Right lung (tissue), 5 donors: ENCODE data around the gene CTAGE9. TPM values are rescaled to one million over a fixed set of nuclear protein-coding genes. Genes with fewer than 3 reads are reported as not detected.

Source experiments
- DNase-seq, 2 donors: peaks; one replicate each; pipeline ENCODE4 v3.0.0-alpha.2; 2013
- polyA plus RNA-seq, 5 donors: library from polyadenylated mRNA; unstranded; fragments of 120-200 nt; gene quantifications; one replicate each; pipeline versions ENCODE4 v1.2.1 to v1.2.3, GENCODE V29; 2013; ENCODE audit warnings: inconsistent platforms in 1 of 5, low replicate concordance in 1 of 5; ENCODE audit not compliant: insufficient read length in 5 of 5, insufficient read depth in 1 of 5

Gene CTAGE9
- polyA plus RNA-seq, 5 donors = not detected

- no peak for DNase-seq
Observed at GRCh38 chr6:131678442-131678841, 32.4 kb downstream of the CTAGE9 start.

- no peak for DNase-seq
Observed at GRCh38 chr6:131673184-131673583, 37.6 kb downstream of the CTAGE9 start.

- DNase-seq = no peak
Observed at GRCh38 chr6:131669891-131670290, 40.9 kb downstream of the CTAGE9 start.

- DNase-seq = no peak
Observed at GRCh38 chr6:131663578-131664165, 47.1 kb downstream of the CTAGE9 start.

GRCh38 chr6:131660195-131660594 is 50.6 kb downstream of the CTAGE9 start:
- no peak for DNase-seq

Other genes starting within 250 kb of the CTAGE9 start
- gene ARG1, start 137.8 kb downstream of the CTAGE9 start, polyA plus RNA-seq = 1 to 10 TPM in 3 of 5 donors, under 1 TPM in 2; 0.76 to 2.4 (median 1.1) TPM
- 10 to 100 TPM; 37.0 to 66.3 (median 54.1) TPM for gene MED23, start 82.8 kb downstream of the CTAGE9 start, polyA plus RNA-seq
- 1 to 10 TPM in 2 of 5 donors, under 1 TPM in 3; 0.55 to 1.1 (median 0.81) TPM for gene ENPP3, start 73.7 kb downstream of the CTAGE9 start, polyA plus RNA-seq
- under 1 TPM in 1 of 5 donors, not detected in 4; 0.29 TPM for gene OR2A4, start 9.6 kb downstream of the CTAGE9 start, polyA plus RNA-seq
- 1 to 10 TPM; 1.3 to 2.4 (median 1.9) TPM for gene ENPP1, start 97.0 kb upstream of the CTAGE9 start, polyA plus RNA-seq
- 100 to 1,000 TPM in 2 of 5 donors, 10 to 100 TPM in 3; 18.6 to 108 (median 78.1) TPM for gene CCN2, start 240.4 kb upstream of the CTAGE9 start, polyA plus RNA-seq